Activated gamma-delta T cell treated with anti-CD3 and anti-CD28 coated beads, Interleukin-2, amount 50 U/mL, for 16 hours (primary cell): Measurements from ENCODE around the gene RABGAP1.
"Not testable (repeated sequence)": the region's sequence is repeated elsewhere in the genome, so short reads cannot be mapped to it uniquely, and the experiment has no call there.

Source experiments
- DNase-seq: peaks from one replicate; pipeline ENCODE4 v3.0.0-alpha.2; 2020; ENCODE audit warnings: low read depth

The RABGAP1 gene

DNA sequence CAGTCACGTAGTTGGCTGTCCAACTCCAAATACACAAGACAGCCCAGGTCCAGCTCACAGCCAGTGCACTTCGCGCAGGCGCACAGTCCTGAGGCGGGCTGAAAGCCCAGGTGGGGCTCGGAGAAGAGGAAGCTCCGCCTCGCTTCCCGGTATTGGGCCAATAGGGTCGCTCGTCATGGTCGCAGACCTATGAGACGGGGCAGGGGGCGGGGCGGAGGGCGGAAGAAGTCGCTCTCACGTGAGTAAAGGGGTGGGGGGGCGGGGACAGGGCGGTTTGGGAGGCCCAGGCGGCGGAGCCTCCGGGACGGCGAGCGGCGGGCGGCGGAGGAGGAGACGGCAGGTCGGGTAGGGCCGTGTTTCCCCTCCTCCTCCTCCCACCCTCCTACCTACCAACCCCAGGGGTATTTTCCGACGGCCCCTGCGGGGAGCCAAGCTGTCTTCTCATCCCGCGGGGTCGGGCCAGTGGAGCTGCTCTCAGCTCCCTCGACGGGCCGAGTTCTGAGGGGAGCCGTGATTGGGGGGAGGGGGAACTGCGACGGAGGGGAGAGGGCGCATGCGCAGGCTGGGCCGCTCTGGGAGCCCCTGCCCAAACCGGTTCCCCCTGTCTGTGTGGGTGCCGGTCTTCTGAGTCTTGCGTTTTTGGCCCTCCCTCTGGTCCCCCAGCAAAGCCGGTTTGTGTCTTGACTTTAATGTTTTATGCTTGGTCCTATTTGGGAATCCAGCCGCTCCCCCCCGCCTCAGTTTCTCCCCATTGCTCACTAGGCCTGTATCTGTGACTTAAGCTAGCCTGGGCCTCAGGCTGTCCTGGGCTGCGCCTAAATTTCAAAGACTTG is at the start of gene RABGAP1:
Gene RABGAP1 (plus strand): TSS at position 272 of the 833 bp plus-strand sequence. CDS start 16,040 bp downstream, outside the sequence.
- peak; percentile 98 for DNase-seq

DNA sequence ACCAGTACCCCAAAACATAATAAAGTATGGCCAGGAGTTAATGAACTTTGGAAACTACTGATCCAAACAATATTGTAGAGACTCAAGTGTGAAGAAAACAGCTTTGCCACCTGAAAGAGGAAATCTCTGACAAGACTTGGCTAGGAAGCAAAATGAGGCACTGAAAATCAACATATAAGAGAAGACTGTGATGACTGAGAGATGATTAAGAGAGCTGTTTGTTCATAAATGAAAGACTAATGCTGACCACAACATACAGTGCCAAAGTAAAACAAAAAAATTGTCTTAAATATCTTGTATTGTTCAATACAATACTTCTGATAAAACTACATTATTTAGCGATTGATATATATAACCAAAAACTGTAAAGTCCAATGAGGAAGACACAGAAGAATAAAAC is 42.9 kb upstream of the RABGAP1 start:
- no peak for DNase-seq

DNA sequence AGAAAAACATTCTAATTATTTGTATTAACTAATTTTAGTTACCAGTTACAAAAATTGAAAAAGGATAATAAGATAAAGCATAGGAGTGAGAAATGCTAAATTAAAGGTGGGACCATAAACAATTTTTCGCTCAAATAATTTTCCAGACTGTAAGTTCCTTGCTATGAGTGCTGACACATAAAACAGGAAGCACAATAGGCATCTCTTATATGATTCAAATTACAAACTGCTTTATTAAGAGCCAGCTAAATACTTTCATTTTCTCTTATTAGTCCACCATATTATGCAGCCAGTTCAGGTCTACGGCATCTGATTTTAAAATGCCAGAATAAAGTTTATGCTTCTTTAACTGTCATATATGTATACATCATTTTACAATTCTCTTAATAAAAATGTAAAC is 40.0 kb upstream of the RABGAP1 start:
- no peak for DNase-seq

DNA sequence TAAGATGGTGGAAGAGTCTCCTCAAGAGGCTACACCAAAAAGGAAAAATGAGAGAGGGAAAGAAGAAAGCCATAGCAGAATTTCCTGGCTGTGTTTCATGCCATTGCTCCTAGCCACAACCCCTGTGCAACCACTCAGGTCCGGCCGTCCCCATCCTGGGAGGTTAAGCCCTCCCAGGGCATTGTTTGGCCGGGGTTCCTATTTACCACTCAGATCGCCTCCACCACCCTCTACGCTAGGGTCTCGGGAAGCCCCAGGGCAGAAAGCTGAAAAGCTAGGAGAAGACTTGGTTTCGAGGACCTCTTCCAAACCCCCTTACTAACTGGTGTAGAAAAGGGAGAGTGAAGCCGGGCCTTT is 36.4 kb upstream of the RABGAP1 start:
- no peak for DNase-seq

DNA sequence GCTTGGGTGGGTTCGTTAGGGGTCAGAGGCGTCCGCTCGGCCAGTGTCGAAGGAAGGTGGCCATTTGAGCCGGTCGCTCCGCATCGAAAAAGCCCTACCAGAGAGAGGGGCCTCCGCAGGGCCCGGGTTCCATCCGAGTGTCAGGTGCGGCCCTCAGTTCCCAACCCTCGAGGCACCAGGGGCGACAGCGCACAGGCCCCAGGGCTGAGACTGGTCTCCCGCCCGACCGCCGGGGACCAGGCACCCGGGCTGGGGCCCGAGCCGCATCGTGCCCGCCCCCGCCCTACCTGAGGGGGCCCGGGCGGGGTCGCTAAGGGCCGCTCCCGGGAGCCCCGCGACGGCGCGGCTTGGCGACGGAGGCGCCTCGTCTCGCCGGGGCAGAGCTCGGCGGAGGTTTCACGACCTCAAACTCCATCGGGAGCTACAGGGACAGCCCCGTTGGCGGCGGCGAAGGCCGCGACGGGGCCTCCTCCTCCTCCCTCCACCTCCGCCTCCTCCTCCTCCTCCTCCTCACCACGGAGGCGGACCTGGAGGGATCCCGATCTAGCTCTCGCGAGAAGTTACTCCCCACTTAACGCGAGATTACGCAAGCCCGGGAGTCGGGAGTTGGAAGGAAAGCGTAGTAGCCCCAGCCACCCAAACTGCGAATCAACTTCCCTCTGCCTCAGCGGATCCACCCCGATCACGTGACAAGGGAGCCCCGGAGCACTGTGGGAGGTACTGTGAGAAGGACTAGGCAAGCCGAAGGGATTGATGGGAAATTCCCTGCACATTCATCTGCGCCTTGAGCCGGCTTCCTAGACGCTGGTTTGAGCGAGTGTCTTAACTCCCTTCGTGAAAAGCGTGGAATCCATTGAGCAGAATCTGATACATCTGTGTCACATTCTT is 35.8 kb upstream of the RABGAP1 start, which contains the start of gene RC3H2:
Gene RC3H2 (minus strand): TSS at position 537 of the 888 bp plus-strand sequence. CDS start 7,850 bp downstream, outside the sequence.
- DNase-seq, result peak; percentile 94

DNA sequence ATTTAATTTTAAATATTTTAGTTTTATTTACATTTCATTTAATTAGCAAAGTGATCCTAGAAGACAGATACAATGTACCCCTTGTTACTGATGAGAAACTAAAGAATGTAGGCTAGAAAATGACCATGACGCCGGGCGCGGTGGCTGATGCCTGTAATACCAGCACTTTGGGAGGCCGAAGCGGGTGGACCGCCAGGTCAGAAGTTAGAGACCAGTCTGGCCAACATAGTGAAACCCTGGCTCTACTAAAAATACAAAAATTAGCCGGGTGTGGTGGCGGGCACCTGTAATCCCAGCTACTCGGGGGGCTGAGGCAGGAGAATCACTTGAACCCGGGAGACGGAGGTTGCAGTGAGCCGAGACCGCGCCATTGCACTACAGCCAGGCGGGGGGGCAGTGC is 34.7 kb upstream of the RABGAP1 start:
- not testable (repeated sequence) for DNase-seq

DNA sequence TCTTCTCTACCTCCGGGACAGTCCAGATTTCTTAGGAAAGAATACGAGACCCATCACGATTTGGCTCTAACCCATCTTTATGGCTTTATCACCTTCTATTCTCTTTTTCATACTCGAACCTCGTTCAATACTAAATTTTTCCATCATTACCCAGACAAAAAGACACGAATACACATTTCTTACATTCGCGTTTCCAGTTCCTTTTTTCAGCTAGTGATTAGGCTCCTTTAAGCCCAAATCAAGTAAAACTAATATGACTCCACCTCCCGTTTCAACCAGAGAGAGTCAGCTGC is 28.2 kb upstream of the RABGAP1 start:
- no peak for DNase-seq

DNA sequence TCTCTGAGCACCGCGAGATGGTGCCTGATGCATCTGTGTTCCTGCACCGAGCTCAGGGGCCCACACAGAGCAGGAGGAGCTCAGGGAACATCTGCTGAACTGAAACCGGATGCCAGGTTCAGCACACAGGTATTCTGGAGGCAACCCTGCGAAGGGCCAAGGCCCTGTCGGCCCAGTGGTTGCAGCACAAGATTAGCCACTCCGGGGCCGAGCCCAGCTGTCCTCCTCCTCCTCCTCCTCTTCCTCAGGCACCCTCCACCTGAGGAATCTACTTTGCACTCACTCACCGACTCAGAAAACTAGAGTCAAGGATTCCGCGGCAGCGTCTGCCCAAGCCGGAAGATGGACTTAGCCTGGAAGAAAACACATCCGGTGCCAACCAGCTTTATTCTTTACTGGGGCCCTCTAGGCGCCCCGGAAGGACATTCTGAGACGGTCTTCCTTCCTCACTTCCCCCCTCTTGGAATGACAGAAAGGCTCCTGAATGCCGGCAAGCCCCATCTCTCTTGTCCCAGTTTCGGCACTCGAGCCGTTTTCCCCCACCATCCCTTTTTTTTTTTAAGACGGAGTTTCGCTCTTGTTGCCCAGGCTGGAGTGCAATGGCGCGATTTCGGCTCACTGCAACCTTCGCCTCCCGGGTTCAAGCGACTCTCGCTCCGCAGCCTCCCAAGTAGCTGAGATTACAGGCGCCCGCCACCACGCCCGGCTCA is 27.7 kb upstream of the RABGAP1 start, which contains the start of gene ZBTB6:
Gene ZBTB6 (minus strand): TSS at position 360 of the 710 bp plus-strand sequence. CDS start 1,251 bp downstream, outside the sequence.
- DNase-seq, result peak; percentile 54

DNA sequence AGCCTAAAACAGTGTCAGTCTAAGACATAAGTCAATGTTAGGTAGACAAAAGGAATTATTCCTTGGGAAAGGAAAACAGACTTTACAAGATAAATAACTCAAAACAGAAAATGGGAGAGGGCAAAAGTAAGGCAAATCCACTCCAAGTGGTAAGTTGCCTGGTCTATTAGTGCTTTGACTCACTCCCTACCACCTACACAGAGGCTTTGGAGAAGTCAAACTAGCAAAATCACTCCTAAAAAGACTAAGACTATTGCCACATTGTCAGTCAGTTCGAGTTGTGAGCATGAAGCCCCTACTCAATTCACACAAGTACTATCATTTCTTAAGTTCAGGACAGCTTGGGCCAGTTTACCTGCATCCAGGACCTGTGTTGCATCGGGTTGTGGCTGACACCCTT is 22.5 kb upstream of the RABGAP1 start:
- no peak for DNase-seq

DNA sequence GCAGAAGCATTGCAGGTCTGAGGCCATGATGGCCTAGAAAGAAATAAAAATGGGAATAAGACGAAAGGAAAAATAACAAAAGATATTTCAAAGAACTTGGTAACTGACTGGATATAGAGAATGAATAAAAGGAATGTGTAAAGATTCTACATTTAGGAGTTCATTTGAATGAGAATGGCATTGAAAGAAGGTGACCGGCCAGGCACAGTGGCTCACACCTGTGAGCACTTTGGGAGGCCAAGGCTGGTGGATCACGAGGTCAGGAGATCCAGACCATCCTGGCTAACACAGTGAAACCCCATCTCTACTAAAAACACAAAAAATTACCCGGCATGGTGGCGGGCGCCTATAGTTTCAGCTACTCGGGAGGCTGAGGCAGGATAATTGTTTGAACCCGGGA is 18.1 kb upstream of the RABGAP1 start:
- DNase-seq, result no peak

DNA sequence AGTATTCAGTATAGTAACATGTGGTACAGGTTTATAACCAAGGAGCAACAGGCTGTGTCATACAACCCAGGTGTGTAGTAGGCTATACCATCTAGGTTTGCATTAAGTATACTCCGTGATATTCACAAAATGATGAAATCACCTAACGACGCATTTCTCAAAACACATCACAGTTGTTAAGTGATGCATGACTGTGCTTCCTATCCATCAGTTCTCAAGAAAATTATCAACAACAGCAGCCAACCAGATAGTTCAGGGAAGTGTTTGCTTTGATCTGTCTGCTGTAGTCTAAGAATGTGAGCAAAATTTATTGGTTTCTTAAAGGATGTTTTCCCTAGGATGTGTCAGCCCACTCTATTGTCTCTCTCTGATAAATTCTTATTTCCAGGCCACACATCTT is 16.9 kb upstream of the RABGAP1 start:
- no peak for DNase-seq

DNA sequence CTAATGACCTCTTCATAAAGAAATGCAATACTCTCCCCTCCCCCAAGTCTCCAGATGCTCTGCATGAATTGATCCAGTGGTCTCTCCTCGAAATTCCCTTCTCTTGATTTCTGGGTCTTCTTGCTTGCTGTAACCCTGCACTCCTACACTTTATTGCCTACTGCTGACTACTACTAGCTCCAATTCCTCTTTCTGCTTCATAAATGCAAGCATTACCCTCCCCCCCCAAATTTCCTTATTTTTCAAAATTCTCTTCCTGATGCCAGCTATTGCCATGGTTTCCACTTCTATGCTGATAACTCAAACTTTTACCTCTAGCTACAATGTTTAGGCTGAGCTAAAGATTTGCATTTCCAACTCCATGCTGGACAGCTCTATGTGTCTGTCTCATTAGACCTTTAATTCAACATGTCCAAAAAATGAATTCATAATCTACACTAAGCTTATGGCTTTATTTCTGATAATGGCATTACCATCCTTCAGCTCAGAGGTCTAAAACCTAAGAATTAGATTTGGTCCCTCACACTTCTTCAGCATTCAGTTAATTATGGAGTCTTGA is 10.9 kb upstream of the RABGAP1 start:
- no peak for DNase-seq

DNA sequence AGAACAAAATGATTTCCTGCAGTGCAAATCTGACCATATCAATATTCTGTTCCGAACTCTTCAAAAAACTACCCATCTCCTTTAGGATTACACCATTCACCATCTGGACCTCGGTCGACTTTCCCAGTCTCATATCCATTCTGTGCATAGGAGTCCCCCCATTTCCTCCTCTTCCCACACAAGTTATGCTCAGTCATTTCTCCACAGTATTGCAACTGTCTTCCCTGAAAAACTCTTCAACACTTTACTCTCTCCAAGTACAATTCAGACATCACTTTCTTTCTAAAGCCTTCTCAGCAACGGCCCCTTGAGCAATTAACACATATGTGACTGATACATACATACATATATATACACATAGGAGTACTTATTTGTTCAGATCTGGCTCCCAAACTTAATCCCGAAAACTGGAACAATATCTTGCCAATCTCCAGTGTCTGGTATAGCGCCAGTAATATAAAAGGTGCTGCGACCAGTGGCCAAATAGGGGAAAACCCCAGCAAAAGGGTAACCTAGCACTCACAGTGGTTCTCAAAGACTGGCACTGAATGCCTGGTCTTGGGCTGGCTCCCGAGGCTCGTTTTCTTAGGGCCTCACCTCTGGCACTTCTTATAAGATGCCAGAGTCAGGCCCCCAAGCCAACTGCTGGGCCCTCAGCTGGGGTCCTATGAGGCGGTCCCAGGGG is 10.1 kb upstream of the RABGAP1 start:
- DNase-seq, result no peak

DNA sequence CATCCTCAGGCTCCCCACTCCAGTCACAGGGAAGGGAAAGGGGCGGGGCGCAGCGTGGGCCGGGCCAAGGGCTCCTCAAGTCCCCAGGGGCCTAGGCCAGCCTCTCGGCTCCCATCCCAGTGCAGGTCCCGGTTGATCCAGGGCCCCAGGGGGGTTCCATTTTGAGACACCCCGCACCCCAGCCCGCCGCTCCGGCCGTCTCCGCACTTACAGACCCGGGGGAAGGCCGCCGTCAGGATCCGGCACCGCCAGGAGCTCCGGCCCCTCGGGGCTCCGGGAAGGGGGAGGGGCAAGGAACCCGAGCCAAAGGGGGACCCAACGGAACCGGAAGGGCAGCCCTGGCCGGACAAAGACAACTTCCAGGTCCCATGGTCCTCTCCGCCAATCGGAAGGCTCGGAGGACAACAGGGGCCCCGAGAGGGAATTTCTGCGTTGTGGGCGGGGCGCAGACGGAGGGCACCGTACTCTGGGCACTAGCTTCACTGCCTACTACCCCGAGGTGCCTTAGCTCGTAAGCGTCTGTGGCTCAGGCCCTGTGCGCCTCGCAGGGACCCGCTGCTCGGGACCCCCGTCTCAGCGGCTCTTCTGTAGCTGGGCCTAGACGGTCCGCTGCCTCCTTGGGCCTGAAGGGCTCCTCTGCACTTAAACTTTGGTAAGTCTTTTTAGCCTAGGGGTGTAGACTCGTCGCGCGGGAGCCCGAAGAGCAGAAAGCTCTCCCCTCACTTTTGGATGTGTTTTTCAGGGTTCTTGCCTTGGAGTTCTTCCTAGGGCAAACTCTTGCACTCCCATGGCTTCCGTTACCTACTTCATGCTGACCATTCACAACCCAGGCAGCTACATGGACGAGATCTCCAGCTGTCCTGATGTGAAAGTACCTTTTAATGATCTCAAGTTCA is 9.3 kb upstream of the RABGAP1 start, which contains the start of gene ZBTB26:
Gene ZBTB26 (minus strand): TSS at position 287 of the 896 bp plus-strand sequence. CDS start 11,578 bp downstream, outside the sequence.
- peak; percentile 83 for DNase-seq

DNA sequence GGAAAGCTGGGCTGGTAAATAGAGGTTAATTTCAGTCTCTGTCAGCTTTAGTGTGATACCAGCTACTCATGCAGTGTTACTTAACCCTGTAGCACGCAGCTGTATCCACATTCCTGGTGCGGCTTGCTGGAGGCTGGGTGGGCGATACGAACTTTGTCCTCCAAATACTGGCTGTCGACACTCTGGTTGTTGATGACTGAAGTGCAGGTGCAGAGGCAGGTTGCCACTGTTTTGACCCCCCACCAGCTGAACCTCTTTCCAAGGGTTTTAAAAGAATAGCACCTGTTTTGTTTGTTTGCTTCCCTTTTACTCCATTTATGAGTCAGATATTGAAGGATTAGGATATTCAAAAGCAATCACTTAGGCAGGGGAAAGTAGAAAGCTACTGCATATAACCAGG is 4.4 kb upstream of the RABGAP1 start:
- no peak for DNase-seq

DNA sequence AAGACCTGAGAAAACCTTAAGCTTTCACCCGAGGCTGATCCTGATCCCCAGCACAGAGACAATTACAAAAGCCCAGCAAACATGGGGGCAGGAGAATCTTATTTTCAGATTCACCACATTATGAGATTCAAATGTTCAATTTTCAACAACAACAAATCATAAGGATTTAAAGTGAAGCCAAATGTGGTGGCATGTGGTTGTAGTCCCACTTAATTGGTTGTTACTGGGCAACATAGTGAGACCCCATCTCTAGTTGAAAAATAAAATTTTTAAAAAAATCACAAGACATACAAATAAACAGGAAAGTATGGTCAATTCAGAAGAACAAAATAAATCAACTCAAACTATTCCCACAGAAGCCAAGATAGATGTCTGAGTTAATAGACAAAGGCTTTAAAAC is 3.9 kb upstream of the RABGAP1 start:
- no peak for DNase-seq

DNA sequence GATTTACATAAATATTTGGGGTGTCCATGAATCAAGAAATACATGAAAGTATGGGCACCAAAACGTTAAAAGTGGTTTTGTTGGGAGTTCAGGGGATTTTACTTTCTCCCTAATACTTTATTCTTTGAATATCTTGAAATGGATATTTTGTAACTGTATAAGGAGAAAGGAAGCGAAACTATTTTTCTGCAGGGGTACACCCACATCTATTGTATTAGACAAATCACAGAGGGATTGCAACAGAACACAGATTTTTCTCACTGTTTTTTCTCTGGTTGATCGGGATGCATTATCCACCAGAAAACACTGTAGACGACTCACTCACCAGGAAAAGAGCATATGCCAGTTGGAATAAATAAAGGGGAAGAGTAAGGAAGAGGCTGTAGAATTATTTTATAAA is 1.2 kb upstream of the RABGAP1 start:
- DNase-seq, result no peak

DNA sequence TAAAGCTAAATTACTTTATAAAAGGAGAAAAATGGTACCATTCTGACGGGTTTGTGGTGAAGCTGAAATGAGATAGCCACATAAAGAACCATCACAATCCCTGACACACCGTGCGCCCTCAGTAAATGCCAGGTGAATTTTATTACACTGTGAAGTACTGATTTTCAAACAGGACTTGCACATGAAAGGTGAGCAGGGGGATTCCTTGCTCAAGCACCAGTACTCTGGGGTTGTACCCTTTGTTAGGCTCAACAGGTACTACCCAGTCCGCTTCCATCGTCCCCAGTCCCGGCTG is 419 bp upstream of the RABGAP1 start:
- no peak for DNase-seq

DNA sequence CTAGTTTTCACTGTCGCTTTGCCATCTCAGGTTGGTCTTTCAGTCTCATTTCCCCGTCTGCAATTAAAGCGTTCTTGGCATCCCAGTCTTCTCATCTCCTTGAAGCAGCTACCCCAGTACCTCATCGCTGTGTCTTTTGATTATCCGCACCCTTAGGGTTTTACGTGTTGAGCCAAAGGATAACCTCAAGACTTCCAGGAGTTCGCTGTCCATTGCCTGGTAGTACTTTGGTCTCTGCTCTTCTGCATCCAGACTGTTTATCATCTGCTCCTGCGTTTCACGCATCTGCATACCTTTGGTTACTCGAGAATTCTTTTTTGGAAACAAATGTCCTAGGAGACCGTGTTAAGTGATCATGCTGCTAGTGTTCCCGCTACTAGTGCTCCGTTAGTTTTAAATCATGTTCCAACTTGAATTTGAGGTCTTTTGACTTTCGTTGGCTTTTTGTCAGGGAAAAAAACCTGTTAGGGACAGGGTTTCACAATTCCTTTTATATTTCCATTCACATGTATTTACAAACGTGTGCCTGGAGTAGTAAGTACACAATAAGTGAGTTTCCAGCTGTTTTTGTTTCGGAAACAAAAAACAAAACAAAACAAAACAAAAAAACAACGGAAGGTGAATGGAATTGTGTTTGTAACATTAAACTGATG is 888 bp downstream of the RABGAP1 start:
- no peak for DNase-seq
